Tibial nerve (tissue), 4 donors: ENCODE measurements around the gene VLDLR. TPM values are rescaled to one million over a fixed set of nuclear protein-coding genes. Genes with fewer than 3 reads are reported as not detected.

ENCODE experiments used
- DNase-seq, 2 donors: peaks; one replicate each; pipeline ENCODE4 v3.0.0-alpha.2; 2019; ENCODE audit warnings: low spot score in 2 of 2
- H3K27ac ChIP-seq, 4 donors: fragments of 200-600 bp; sonication (generic) in 3 of 4; one replicate each; pipeline ENCODE4 v1.5.1; 2017 to 2019; ENCODE audit warnings: mild to moderate bottlenecking in 1 of 4
- H3K27me3 ChIP-seq, 2 donors: fragments of 200-600 bp; sonication (generic) in 1 of 2; one replicate each; pipeline versions ENCODE4 v1.5.1 to v1.6.0; 2017 to 2019
- H3K36me3 ChIP-seq, 3 donors: fragments of 200-600 bp; sonication (generic); one replicate each; pipeline ENCODE4 v1.5.1; 2018 to 2019
- H3K4me1 ChIP-seq, 4 donors: fragments of 200-600 bp; sonication (generic) in 3 of 4; one replicate each; pipeline ENCODE4 v1.5.1; 2017 to 2019
- H3K4me3 ChIP-seq, 4 donors: fragments of 200-600 bp; sonication (generic) in 3 of 4; one replicate each; pipeline ENCODE4 v1.5.1; 2017 to 2019; ENCODE audit warnings: mild to moderate bottlenecking in 1 of 4, moderate library complexity in 1 of 4
- H3K9me3 ChIP-seq, 4 donors: fragments of 200-600 bp; sonication (generic) in 3 of 4; one replicate each; pipeline ENCODE4 v1.5.1; 2017 to 2019
- CTCF ChIP-seq, 5 experiments: fragments of 200-600 bp in 3 of 5; fragments of 450-650 bp in 2 of 5; sonication (generic) in 3 of 5; IDR thresholded peaks; one replicate each; pipeline ENCODE4 v1.5.1; 2016 to 2019; ENCODE audit warnings: antibody characterized with exemption in 5 of 5, mild to moderate bottlenecking in 3 of 5, moderate library complexity in 2 of 5
- EP300 ChIP-seq, 2 donors: sonication (generic); formaldehyde crosslinking; IDR thresholded peaks; one replicate each; pipeline ENCODE4 v1.6.1; 2017; ENCODE audit warnings: antibody characterized with exemption in 2 of 2, mild to moderate bottlenecking in 1 of 2
- POLR2A ChIP-seq, 2 donors: fragments of 450-650 bp; IDR thresholded peaks; one replicate each; pipeline ENCODE4 v1.6.1; 2017; ENCODE audit warnings: antibody characterized with exemption in 2 of 2, mild to moderate bottlenecking in 2 of 2, moderate library complexity in 2 of 2
- WGBS, 2 donors: methylation state at CpG; one replicate each; pipeline ENCODE4 v1.1.5; 2018; 5-methylcytosine and 5-hydroxymethylcytosine counted together
- total RNA-seq, 4 donors: library from RNA; depleted of rRNA; stranded (reverse); fragments of >200 nt; gene quantifications; one replicate each; pipeline ENCODE4 v1.1.0, GENCODE V29; 2016

The VLDLR gene
- total RNA-seq, 4 donors from 2014 or later, result 9.0 to 14.0 (median 11.1) TPM

DNA sequence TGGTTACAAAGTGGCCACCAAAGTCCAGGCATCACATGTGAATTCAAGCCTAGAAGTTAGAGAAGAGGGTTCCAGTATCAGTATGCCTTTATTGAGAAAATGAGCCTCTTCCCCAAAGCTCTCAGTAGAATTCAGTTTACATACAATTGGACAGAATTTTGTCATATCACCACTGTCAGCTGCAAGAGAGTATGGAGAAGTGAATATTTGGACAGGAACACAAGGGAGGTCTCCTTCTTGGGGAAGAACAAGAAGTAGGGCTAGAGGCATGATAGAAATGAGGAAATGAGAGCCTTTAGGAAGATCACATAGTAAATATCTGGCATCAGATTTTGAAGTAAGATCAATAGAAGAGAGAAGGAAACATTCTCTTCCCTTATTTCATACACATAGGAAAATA, 27.8 kb upstream of the VLDLR start:
- H3K4me1 ChIP-seq, result no peaks in the 10 kb centered on the region
- TF ChIP-seq CTCF (IDR thresholded peaks at IDR 0.05) (no peak), EP300 (IDR thresholded peaks at IDR 0.05) (no peak), POLR2A (IDR thresholded peaks at IDR 0.05) (no peak)
- no peak overlapping the region for H3K27ac ChIP-seq
- peaks cover 0 to 4% (median 0%) of the 10 kb centered on the region in 3 donors for H3K36me3 ChIP-seq
- peaks cover 0 to 23% (median 5%) of the 10 kb centered on the region in 4 donors for H3K9me3 ChIP-seq
- H3K4me3 ChIP-seq, result no peak overlapping the region
- no peaks in the 10 kb centered on the region for H3K27me3 ChIP-seq
- DNase-seq, result no peak

- Histone ChIP-seq H3K27me3 (no peaks in the 10 kb centered on the region), H3K4me1 (no peaks in the 10 kb centered on the region), H3K4me3 (no peak overlapping the region), H3K27ac (no peak overlapping the region), H3K36me3 (peaks cover 0 to 4% (median 0%) of the 10 kb centered on the region in 3 donors), H3K9me3 (peaks cover 0 to 23% (median 5%) of the 10 kb centered on the region in 4 donors)
- DNase-seq, result no peak
- WGBS, 2 donors, result 57 to 75% methylated on average over 2 of the region's 2 CpGs
- TF ChIP-seq EP300 (IDR thresholded peaks at IDR 0.05) (no peak), POLR2A (IDR thresholded peaks at IDR 0.05) (no peak), CTCF (IDR thresholded peaks at IDR 0.05) (no peak)
Measured at GRCh38 chr9:2595973-2596372, 25.6 kb upstream of the VLDLR start.

- TF ChIP-seq CTCF (IDR thresholded peaks at IDR 0.05) (no peak), EP300 (IDR thresholded peaks at IDR 0.05) (no peak), POLR2A (IDR thresholded peaks at IDR 0.05) (no peak)
- no peak overlapping the region for H3K27ac ChIP-seq
- no peak for DNase-seq
- no peak overlapping the region for H3K4me3 ChIP-seq
- 45 to 56% methylated on average over 1 of the region's 1 CpG for WGBS, 2 donors
- no peaks in the 10 kb centered on the region for H3K4me1 ChIP-seq
- H3K27me3 ChIP-seq, result no peaks in the 10 kb centered on the region
- H3K9me3 ChIP-seq, result peaks cover 0 to 8% (median 0%) of the 10 kb centered on the region in 4 donors
- H3K36me3 ChIP-seq, result no peaks in the 10 kb centered on the region
Measured at GRCh38 chr9:2597483-2597882, 24.1 kb upstream of the VLDLR start.

GRCh38 chr9:2599896-2600295, 21.7 kb upstream of the VLDLR start:
- Histone ChIP-seq H3K4me1 (no peaks in the 10 kb centered on the region), H3K36me3 (no peaks in the 10 kb centered on the region), H3K27ac (no peak overlapping the region), H3K4me3 (no peak overlapping the region), H3K9me3 (no peaks in the 10 kb centered on the region), H3K27me3 (no peaks in the 10 kb centered on the region)
- no peak for DNase-seq
- TF ChIP-seq CTCF (IDR thresholded peaks at IDR 0.05), result no peak
- TF ChIP-seq EP300 (IDR thresholded peaks at IDR 0.05), result no peak
- no peak for TF ChIP-seq POLR2A (IDR thresholded peaks at IDR 0.05)
- WGBS, 2 donors, result 91 to 93% methylated on average over 2 of the region's 2 CpGs

GRCh38 chr9:2600307-2600706, 21.3 kb upstream of the VLDLR start:
- Histone ChIP-seq H3K4me1 (no peaks in the 10 kb centered on the region), H3K27me3 (no peaks in the 10 kb centered on the region), H3K9me3 (no peaks in the 10 kb centered on the region), H3K4me3 (no peak overlapping the region), H3K27ac (no peak overlapping the region), H3K36me3 (no peaks in the 10 kb centered on the region)
- WGBS, 2 donors, result 88 to 92% methylated on average over 2 of the region's 2 CpGs
- no peak for DNase-seq
- TF ChIP-seq CTCF (IDR thresholded peaks at IDR 0.05), result no peak
- TF ChIP-seq EP300 (IDR thresholded peaks at IDR 0.05), result no peak
